Measurements from ENCODE around the gene RGL4.

GRCh38 chr22:23695141-23695540 is 4.3 kb downstream of the RGL4 start:
- TF ChIP-seq CTCF (IDR thresholded peaks at IDR 0.05) (no peak), POLR2A (IDR thresholded peaks at IDR 0.05) (no peak)
